HK-2 (cell line): ENCODE measurements around the gene TRIL.

ENCODE experiments used
- DNase-seq: peaks from one replicate; pipeline ENCODE4 v3.0.0-alpha.2; 2018; ENCODE audit not compliant: unreplicated experiment

TRIL gene

GRCh38 chr7:28940741-28941384 lies 17.3 kb downstream of the TRIL start:
- DNase-seq = no peak

- no peak for DNase-seq
Observed at GRCh38 chr7:28939844-28940544, 18.1 kb downstream of the TRIL start.

DNA sequence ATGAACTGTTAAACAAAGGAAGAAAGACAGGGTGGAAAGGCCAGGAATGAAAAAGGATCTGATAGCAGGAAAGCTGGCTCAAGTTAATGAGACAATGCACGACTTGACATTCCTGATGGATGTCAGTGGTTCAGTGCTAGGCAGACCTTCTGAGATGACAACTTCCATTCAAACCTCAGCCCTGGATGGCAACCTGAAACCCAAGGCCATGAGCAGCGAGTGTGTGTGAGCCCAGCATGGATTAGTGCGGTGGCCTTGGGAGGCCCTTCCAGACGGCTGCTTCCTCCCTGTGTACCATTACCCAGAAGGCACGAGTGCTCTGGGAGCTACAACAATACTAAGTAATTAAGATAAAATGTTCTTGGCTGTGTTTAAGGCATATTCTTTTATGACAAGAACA lies 18.8 kb downstream of the TRIL start:
- no peak for DNase-seq

DNA sequence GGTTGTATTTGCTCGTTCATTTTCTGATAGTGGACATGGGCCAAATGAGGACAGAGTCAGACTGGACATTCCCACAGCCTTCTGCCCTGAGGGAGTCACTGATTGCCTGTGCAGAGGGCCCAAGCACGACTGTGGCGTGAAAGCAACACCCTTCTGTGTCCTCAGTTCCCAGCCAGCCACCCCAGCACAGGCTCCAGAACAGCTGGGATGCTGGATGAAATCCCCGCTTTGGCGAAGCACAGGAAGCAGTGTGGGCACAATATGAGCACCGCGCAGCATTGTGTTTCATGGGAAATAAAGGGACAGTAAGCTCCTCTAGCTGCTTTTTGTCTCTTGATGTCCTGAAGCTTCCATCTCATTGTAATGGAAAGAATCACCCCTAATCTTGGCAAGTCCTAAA lies 20.5 kb downstream of the TRIL start:
- DNase-seq = no peak

GRCh38 chr7:28937103-28937502 lies 21.0 kb downstream of the TRIL start:
- no peak for DNase-seq

- DNase-seq = no peak
Observed at GRCh38 chr7:28933846-28934320, 24.2 kb downstream of the TRIL start.

GRCh38 chr7:28931565-28931964 lies 26.6 kb downstream of the TRIL start:
- DNase-seq = no peak

DNA sequence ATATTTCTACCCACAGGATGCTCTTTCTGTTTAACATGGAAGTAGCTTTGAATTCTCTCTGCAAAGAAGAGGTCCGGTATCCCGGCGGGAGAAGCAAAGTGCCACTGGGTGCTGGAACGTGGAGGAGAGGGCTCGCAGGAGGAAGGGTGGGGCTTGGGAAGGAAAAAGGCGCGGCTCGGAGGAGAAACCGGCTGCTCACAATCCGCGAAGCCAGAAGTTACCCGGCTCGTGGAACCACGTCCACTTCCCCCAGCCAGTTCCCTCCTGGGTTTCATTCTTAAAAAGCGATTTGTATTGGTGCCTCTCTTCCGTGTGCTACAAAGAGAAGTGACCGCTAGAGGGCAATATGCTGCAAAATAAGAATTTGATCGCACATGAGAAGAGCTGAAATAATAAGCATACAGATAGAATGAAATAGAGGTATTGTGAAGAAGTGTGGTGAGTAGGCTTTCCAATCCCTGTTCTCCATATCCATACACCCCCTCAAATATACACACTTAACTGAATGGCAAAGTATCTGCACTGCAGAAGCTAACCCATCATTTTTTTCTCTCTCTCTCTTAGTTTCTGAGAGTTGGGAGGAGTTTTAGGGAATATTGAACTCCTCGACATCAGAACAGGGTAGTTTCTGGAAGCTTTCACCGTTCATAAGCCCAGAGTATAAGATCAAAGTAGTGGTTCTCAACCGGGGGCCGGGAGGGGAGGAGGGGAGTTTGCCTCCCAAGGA lies 31.1 kb downstream of the TRIL start:
- DNase-seq = peak; percentile 47

- DNase-seq = peak; percentile 38
Observed at GRCh38 chr7:28922624-28923331, 35.4 kb downstream of the TRIL start.

DNA sequence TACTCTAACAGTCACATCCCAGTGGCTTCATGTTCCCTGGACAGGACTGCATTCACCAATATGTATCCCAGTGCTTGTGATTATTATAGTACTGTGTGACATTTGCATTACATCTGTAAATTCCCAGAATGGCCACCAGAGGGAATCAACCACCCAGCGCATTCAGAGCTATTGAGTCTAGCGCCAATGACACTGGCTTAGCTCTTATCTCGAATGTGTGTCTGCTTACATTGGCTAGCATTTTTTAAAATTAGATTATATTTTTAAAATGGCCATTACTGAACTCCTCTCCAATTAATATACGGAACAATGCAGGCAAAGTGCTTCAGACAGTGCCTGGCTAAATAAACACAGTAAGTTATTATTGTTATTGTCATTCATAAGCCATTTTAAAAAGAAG lies 36.3 kb downstream of the TRIL start:
- peak; percentile 30 for DNase-seq

DNA sequence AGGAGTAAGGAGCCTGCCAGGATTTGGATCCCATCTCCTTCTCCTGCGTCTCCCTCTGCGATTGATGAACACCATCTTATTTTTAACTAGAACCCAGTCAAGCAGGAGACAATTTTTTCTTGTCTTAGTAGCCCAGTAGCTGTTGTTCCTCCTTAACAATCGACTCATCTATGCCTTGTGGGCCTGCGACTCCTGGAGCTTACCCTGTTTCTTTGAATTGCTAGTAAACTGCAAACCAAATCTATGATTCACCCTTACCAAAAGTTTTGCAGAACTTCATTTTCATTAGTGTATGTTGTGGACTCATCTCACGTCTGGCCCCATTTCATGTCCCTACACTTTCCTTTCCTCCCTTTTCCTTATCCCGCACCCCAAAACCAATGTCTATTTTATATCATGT lies 37.7 kb downstream of the TRIL start:
- no peak for DNase-seq

DNA sequence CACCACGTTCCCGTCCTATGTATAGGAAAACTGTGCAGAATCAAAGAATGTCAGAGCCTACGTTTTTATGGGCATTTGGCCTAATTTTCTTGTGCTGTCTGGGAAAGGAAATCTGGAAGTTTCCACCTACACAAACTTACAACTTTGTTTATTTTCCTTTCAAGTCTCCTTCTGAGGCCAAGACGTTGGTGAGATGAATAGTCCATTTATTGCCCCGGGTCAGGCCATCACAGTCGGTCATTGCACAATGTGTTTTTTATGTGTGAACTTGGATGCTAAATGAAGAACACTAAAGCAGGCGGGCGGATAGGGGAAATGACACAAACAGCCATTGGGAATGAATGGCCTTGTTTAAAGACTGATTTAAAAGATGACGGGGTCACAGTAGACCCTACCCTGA lies 38.6 kb downstream of the TRIL start:
- DNase-seq = no peak

GRCh38 chr7:28908775-28909174 lies 49.4 kb downstream of the TRIL start:
- DNase-seq = no peak

DNA sequence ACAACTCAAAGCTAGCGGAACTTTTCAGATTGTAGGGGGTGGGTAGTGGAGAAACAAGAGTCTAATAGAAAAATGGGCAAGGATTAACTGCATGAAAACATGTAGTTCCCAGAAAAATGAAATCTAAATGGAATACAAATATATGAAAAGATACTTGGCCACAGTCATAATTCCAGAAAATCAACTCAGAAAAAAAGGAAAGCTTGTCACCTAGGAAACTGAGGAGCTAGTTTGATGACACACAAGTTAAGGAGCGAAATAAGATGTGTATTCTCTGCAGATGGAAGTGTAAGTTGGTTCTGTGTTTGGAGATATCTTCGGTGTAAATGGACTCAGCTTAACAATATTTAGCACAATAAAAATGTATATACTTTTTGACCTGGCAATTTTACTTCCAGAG lies 52.7 kb downstream of the TRIL start:
- no peak for DNase-seq

GRCh38 chr7:28904578-28905048 lies 53.5 kb downstream of the TRIL start:
- no peak for DNase-seq

- no peak for DNase-seq
Observed at GRCh38 chr7:28903730-28904577, 54.2 kb downstream of the TRIL start.
